SU-DHL-6 (cell line): Measurements from ENCODE around the gene DMD.

Experiments used
- EZH2phosphoT487 ChIP-seq: fragments of 200-600 bp; sonication (generic), shearing (Covaris generic); conservative IDR thresholded peaks from 2 replicates; pipeline ENCODE4 v1.6.1; 2018; ENCODE audit warnings: mild to moderate bottlenecking, antibody characterized with exemption, low read length, moderate library complexity, mixed read lengths
- TF ChIP-seq, protein P1 (sequence below): fragments of 200-600 bp; sonication (generic); IDR thresholded peaks from one replicate; pipeline ENCODE4 v1.5.1; 2017; ENCODE audit warnings: antibody characterized with exemption, mild to moderate bottlenecking, low read length, moderate library complexity; ENCODE audit not compliant: insufficient read depth, poor library complexity, severe bottlenecking

DNA sequence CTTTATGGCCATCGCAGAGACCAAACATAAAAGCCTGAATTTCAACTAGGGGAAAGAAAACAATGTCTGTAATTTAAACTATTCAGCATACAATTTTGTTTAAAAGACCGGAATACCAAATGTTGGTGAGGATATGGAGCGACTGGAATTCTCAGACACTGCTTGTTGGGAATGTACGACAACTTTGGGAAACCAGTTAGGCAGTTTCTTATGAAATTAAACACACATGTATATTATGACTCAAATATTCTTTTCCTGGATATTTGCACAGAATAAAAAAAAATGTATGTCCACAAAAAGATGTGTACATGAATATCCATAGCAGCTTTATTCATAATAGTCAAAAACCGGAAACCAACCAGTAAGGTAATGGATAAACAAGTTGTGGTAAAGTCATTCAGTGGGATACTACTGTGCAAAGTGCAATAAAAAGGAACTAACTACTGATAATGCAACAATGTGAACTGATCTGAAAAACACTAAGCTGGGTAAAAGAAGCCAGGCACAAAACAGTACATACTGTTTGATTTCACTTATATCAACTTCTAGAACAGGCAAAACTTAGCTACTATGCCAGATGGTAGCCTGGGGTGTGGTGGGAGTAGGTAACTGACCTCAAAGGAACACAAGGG lies 1986.9 kb downstream of the DMD start:
- TF ChIP-seq, protein P1, sequence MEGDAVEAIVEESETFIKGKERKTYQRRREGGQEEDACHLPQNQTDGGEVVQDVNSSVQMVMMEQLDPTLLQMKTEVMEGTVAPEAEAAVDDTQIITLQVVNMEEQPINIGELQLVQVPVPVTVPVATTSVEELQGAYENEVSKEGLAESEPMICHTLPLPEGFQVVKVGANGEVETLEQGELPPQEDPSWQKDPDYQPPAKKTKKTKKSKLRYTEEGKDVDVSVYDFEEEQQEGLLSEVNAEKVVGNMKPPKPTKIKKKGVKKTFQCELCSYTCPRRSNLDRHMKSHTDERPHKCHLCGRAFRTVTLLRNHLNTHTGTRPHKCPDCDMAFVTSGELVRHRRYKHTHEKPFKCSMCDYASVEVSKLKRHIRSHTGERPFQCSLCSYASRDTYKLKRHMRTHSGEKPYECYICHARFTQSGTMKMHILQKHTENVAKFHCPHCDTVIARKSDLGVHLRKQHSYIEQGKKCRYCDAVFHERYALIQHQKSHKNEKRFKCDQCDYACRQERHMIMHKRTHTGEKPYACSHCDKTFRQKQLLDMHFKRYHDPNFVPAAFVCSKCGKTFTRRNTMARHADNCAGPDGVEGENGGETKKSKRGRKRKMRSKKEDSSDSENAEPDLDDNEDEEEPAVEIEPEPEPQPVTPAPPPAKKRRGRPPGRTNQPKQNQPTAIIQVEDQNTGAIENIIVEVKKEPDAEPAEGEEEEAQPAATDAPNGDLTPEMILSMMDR, result no peak
- no peak for TF ChIP-seq EZH2phosphoT487
